K562 (cell line): Measurements from ENCODE around the gene CIB2. TPM values are rescaled to one million over a fixed set of nuclear protein-coding genes. Genes with fewer than 3 reads are reported as not detected.

Experiments
- ATAC-seq: fragments of 200-7000 bp; cut with Tn5 transposase; 3 replicates; pipeline ENCODE4 v1.9.1; 2020; ENCODE audit warnings: moderate library complexity
- BruUV-seq: library from RNA; stranded (reverse); fragments of 400-500 nt; replicated peaks from 2 replicates; lab custom pipeline; 2021; lab: Mats Ljungman, UMichigan
- CTCF ChIA-PET: fragments of 300-600 bp; formaldehyde crosslinking; extraction: SDS; loops from one replicate; lab custom pipeline; 2021; ENCODE audit warnings: low intra/inter-chr PET ratio; lab: Yijun Ruan, JAX
- POLR2A ChIA-PET: fragments of 300-600, 350-650 bp; sonication (Branson Sonifier 250); formaldehyde crosslinking; extraction: SDS; loops from one replicate; lab custom pipeline; 2021; ENCODE audit warnings: antibody characterized with exemption, inconsistent platforms; lab: Yijun Ruan, JAX
- DNase-seq, 4 experiments: peaks; one replicate each; pipeline versions ENCODE4 v3.0.0 to v3.0.0-alpha.2; 2011 to 2018; ENCODE audit warnings: low spot score in 3 of 4, mixed read lengths in 3 of 4; ENCODE audit errors: extremely low read depth in 1 of 4
- FAIRE-seq: peaks from 2 replicates; lab custom pipeline; 2011; peaks lifted over from hg19 to GRCh38; lab: Jason Lieb, UNC
- H2AFZ ChIP-seq: 2 replicates; pipeline ENCODE4 v1.6.0; 2011; ENCODE audit warnings: low read depth, low read length, control low read depth, inconsistent platforms
- H3K27ac ChIP-seq: fragments of 200-600 bp; 3 replicates; pipeline ENCODE4 v1.8.0; 2011; ENCODE audit warnings: low read depth, mild to moderate bottlenecking, control low read depth, inconsistent platforms, low read length, moderate library complexity, mixed read lengths; ENCODE audit errors: extremely low read depth
- H3K27me3 ChIP-seq, 2 experiments: fragments of 300-600 bp in 1 of 2; 2 replicates in 1 of 2; 3 replicates in 1 of 2; pipeline versions ENCODE4 v1.6.0 to v1.8.0; 2011; ENCODE audit warnings: inconsistent platforms in 2 of 2, low read length in 2 of 2, mild to moderate bottlenecking in 1 of 2, mixed read lengths in 1 of 2, moderate library complexity in 1 of 2; ENCODE audit not compliant: control insufficient read depth in 2 of 2, insufficient read depth in 2 of 2
- H3K36me3 ChIP-seq: fragments of 300-600 bp; 3 replicates; pipeline ENCODE4 v1.8.0; 2011; ENCODE audit warnings: mild to moderate bottlenecking, low read length, inconsistent platforms; ENCODE audit not compliant: control insufficient read depth, insufficient read depth
- H3K4me1 ChIP-seq, 2 experiments: fragments of 200-600 bp in 1 of 2; replicated peaks in 1 of 2; 2 replicates in 1 of 2; 3 replicates in 1 of 2; pipeline versions ENCODE4 v1.5.1 to v1.8.0; 2011; ENCODE audit warnings: inconsistent platforms in 2 of 2, low read length in 2 of 2, mild to moderate bottlenecking in 1 of 2, mixed read lengths in 1 of 2, moderate library complexity in 1 of 2; ENCODE audit not compliant: control insufficient read depth in 2 of 2, insufficient read depth in 2 of 2
- H3K4me2 ChIP-seq: 2 replicates; pipeline ENCODE4 v1.6.1; 2011; ENCODE audit warnings: low read length, control low read depth, inconsistent platforms, mixed read lengths; ENCODE audit not compliant: insufficient read depth
- H3K4me3 ChIP-seq: fragments of 200-600 bp; sonication (generic), shearing (Covaris generic); 2 replicates; pipeline ENCODE4 v1.5.1; 2016; ENCODE audit warnings: control low read depth, inconsistent platforms
- H3K79me2 ChIP-seq: fragments of 200-600 bp; 3 replicates; pipeline ENCODE4 v1.8.0; 2011; ENCODE audit warnings: low read length, inconsistent platforms; ENCODE audit not compliant: control insufficient read depth, insufficient read depth
- H3K9ac ChIP-seq, 2 experiments: 2 replicates each; pipeline versions ENCODE4 v1.6.0 to v1.6.1; 2011; ENCODE audit warnings: low read depth in 2 of 2, low read length in 2 of 2, control low read depth in 1 of 2, inconsistent platforms in 1 of 2, mild to moderate bottlenecking in 1 of 2, mixed read lengths in 1 of 2; ENCODE audit not compliant: insufficient read depth in 1 of 2
- H3K9me1 ChIP-seq: one replicate; pipeline ENCODE4 v1.6.0; 2011; ENCODE audit warnings: inconsistent platforms, mild to moderate bottlenecking, low read length, moderate library complexity; ENCODE audit not compliant: control insufficient read depth, insufficient read depth
- H3K9me3 ChIP-seq: replicated peaks from 2 replicates; pipeline ENCODE4 v1.5.1; 2011; ENCODE audit warnings: low read depth, low read length, inconsistent platforms; ENCODE audit not compliant: control insufficient read depth, insufficient read depth
- H4K20me1 ChIP-seq: replicated peaks from 2 replicates; pipeline ENCODE4 v1.6.1; 2011; ENCODE audit warnings: low read length, inconsistent platforms, mixed read lengths; ENCODE audit not compliant: control insufficient read depth, insufficient read depth
- BRD9 ChIP-seq: fragments of 450-650 bp; IDR thresholded peaks from 2 replicates; pipeline ENCODE4 v1.6.1; 2018; ENCODE audit warnings: low read depth; ENCODE audit not compliant: partially characterized antibody
- CBFB ChIP-seq: sonication (generic); formaldehyde crosslinking; IDR thresholded peaks from 2 replicates; pipeline ENCODE4 v1.4.0; 2020; ENCODE audit warnings: mild to moderate bottlenecking, missing genetic modification reagents
- CBX1 ChIP-seq: sonication (generic); IDR thresholded peaks from 2 replicates; pipeline ENCODE4 v1.6.1; 2016; ENCODE audit warnings: antibody characterized with exemption, low read depth, mild to moderate bottlenecking
- CBX5 ChIP-seq: IDR thresholded peaks from 2 replicates; pipeline ENCODE4 v1.6.1; 2014; ENCODE audit warnings: low read depth, borderline replicate concordance
- CHCHD3 ChIP-seq: fragments of 250-450 bp; sonication (Bioruptor Pico); IDR thresholded peaks from 2 replicates; pipeline ENCODE4 v2.1.2; 2022; ENCODE audit warnings: mild to moderate bottlenecking
- HDAC3 ChIP-seq: fragments of 450-650 bp; IDR thresholded peaks from 2 replicates; pipeline ENCODE4 v1.6.1; 2018; ENCODE audit warnings: borderline replicate concordance, mild to moderate bottlenecking, moderate library complexity; ENCODE audit not compliant: partially characterized antibody
- NCOA6 ChIP-seq: fragments of 450-650 bp; IDR thresholded peaks from 2 replicates; pipeline ENCODE4 v1.6.1; 2017; ENCODE audit warnings: mild to moderate bottlenecking
- PPARD ChIP-seq: fragments of 250-450 bp; sonication (Bioruptor Pico); IDR thresholded peaks from 2 replicates; pipeline ENCODE4 v1.8.0; 2022; ENCODE audit warnings: inconsistent platforms, mild to moderate bottlenecking, moderate library complexity
- ZNF143 ChIP-seq: sonication (generic); formaldehyde crosslinking; IDR thresholded peaks from 2 replicates; pipeline ENCODE4 v1.9.0; 2022; ENCODE audit warnings: mild to moderate bottlenecking, missing genetic modification reagents
- ZNF347 ChIP-seq: fragments of 450-650 bp; formaldehyde crosslinking; IDR thresholded peaks from 2 replicates; pipeline ENCODE4 v1.4.0; 2020; ENCODE audit warnings: low read depth, mild to moderate bottlenecking, moderate library complexity
- ZNF717 ChIP-seq: fragments of 250-450 bp; sonication (Bioruptor Pico); IDR thresholded peaks from 2 replicates; pipeline ENCODE4 v1.5.0; 2021
- WGBS: fragments of 100-300 bp; shearing (Covaris generic); methylation state at CpG from one replicate; pipeline ENCODE4 v1.1.6; 2016; ENCODE audit warnings: low coverage, mixed read lengths; ENCODE audit not compliant: insufficient coverage; ENCODE audit errors: missing lambda C conversion rate; 5-methylcytosine and 5-hydroxymethylcytosine counted together
- in situ Hi-C: fragments of 300-500 bp; cut with MboI; formaldehyde crosslinking; loops from 4 replicates; pipeline ENCODE4 v1.15.0; 2018; ENCODE audit warnings: inconsistent platforms, mixed read lengths
- intact Hi-C: fragments of 100-400 bp; cut with micrococcal nuclease; formaldehyde crosslinking; loops from 2 replicates; pipeline ENCODE4 v1.14.2; 2022
- polyA plus RNA-seq, 8 experiments: library from polyadenylated mRNA; depleted of rRNA in 4 of 8; stranded (reverse) in 5 of 8; unstranded in 3 of 8; fragments of >200 nt; fragmentation: Nextera tagmentation in 2 of 8; fragmentation: Illumina TruSeq in 1 of 8; extraction: Ambion mirVana in 2 of 8; extraction: Trizol in 1 of 8; gene quantifications; 2 replicates each; pipeline versions ENCODE4 v1.2.1 to v1.2.3, GENCODE V29; 2011 to 2014; ENCODE audit warnings: inconsistent platforms in 1 of 8, missing spikeins in 1 of 8
- total RNA-seq, 7 experiments: library from RNA; depleted of rRNA in 6 of 7; stranded (reverse); fragments of >200 nt in 6 of 7; fragmentation: Illumina TruSeq in 2 of 7; extraction: Trizol in 2 of 7; gene quantifications; 2 replicates each; pipeline versions ENCODE4 v1.2.1 to v1.2.3, GENCODE V29; 2011 to 2021; ENCODE audit warnings: low replicate concordance in 1 of 7
- TF ChIP-seq, protein P1 (sequence below): sonication (generic); formaldehyde crosslinking; IDR thresholded peaks from 2 replicates; pipeline ENCODE4 v1.8.0; 2022; ENCODE audit warnings: missing genetic modification reagents, mild to moderate bottlenecking, moderate library complexity, borderline replicate concordance
- TF ChIP-seq, protein P2 (sequence below): fragments of 250-450 bp; sonication (Bioruptor Pico); IDR thresholded peaks from 2 replicates; pipeline ENCODE4 v1.5.0; 2021; ENCODE audit warnings: mild to moderate bottlenecking, moderate library complexity

Gene CIB2
- total and polyA plus RNA-seq, 9 of the 15 experiments (the other 6 are each of a cell fraction or from before 2014, with no cell fraction given), result 1.5 to 37.4 (median 19.4) TPM

DNA sequence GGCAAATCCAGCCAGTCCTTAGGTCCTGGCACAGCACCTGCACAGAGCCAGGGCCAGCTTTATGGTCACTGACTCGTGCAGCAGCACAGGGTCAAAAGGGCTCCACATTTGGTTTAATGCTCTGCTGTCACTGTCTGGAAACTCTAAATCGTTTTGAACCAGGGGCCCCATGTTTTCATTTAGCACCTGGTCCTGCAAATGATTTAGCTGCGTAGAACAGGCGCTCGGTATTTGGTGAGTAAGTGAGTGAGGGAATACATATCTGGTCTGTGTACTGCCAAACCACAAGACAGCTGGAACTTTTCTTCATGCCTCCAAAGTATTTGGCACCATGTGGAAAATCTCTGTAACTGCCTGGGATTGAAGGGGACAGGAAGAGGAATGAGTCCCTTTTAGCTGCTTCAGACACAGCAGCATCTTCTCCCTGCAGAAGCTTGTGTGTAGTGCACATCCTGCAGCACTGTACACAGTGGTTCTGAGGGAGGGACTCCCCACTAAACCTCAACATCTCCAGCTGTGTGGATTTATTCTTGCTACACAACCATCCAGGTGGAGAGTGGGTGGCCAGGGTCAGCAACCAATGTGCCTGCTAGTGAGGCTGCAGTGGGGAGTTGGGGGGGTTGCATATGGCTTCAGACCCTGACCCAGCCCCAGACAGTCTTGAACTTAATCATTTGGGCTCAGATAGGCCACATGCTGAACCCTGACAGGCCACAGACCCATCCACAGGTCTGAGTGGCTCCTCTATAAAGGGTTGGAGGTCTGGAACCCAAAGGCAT lies 37.8 kb downstream of the CIB2 start:
- ATAC-seq (no peak), FAIRE-seq (no peak), DNase-seq (no peak)
- H3K27ac ChIP-seq, result no peak overlapping the region
- H2AFZ ChIP-seq, result no peak overlapping the region
- peaks cover 8 to 48% of the 10 kb centered on the region in 2 experiments for H3K27me3 ChIP-seq
- 6% methylated on average over 5 of the region's 5 CpGs for WGBS
- 0 out of 5 replicates have a peak, but pooled peaks cover 0 to 3% of the 10 kb centered on the region in 2 experiments for H3K4me1 ChIP-seq
- no peaks in the 10 kb centered on the region for H3K36me3 ChIP-seq
- H3K9me1 ChIP-seq, result no peaks in the 10 kb centered on the region
- CTCF ChIA-PET, result no interaction called here
- POLR2A ChIA-PET, result interaction anchor here (0.5 to 1.4 kb wide), 3 partner anchors 10 to 382 kb away, joined by 3 to 4 read pairs (median 3); no protein-coding TSS in a partner anchor
- H3K4me3 ChIP-seq, result no peak overlapping the region
- no peaks in the 10 kb centered on the region for H3K79me2 ChIP-seq
- in situ Hi-C loops, result no loop called here
- H3K9me3 ChIP-seq, result no peaks in the 10 kb centered on the region
- H3K4me2 ChIP-seq, result no peak overlapping the region
- intact Hi-C loops, result no loop called here
- peaks cover 7% of the 10 kb centered on the region; the same call in 1 of the 2 replicates for H4K20me1 ChIP-seq
- no TSS peak for BruUV-seq
- no peak overlapping the region for H3K9ac ChIP-seq
- TF ChIP-seq PPARD (CRISPR knock-in tag), result no peak
- TF ChIP-seq CBX5, result no peak
- TF ChIP-seq CBFB (CRISPR knock-in tag), result no peak
- TF ChIP-seq NCOA6, result no peak
- TF ChIP-seq ZNF347 (CRISPR knock-in tag), result no peak
- TF ChIP-seq, protein P1, sequence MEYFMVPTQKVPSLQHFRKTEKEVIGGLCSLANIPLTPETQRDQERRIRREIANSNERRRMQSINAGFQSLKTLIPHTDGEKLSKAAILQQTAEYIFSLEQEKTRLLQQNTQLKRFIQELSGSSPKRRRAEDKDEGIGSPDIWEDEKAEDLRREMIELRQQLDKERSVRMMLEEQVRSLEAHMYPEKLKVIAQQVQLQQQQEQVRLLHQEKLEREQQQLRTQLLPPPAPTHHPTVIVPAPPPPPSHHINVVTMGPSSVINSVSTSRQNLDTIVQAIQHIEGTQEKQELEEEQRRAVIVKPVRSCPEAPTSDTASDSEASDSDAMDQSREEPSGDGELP, result no peak
- no peak for TF ChIP-seq ZNF717 (CRISPR knock-in tag)
- TF ChIP-seq HDAC3, result no peak
- no peak for TF ChIP-seq BRD9
- TF ChIP-seq CHCHD3 (CRISPR knock-in tag), result no peak
- no peak for TF ChIP-seq CBX1
- TF ChIP-seq, protein P2, sequence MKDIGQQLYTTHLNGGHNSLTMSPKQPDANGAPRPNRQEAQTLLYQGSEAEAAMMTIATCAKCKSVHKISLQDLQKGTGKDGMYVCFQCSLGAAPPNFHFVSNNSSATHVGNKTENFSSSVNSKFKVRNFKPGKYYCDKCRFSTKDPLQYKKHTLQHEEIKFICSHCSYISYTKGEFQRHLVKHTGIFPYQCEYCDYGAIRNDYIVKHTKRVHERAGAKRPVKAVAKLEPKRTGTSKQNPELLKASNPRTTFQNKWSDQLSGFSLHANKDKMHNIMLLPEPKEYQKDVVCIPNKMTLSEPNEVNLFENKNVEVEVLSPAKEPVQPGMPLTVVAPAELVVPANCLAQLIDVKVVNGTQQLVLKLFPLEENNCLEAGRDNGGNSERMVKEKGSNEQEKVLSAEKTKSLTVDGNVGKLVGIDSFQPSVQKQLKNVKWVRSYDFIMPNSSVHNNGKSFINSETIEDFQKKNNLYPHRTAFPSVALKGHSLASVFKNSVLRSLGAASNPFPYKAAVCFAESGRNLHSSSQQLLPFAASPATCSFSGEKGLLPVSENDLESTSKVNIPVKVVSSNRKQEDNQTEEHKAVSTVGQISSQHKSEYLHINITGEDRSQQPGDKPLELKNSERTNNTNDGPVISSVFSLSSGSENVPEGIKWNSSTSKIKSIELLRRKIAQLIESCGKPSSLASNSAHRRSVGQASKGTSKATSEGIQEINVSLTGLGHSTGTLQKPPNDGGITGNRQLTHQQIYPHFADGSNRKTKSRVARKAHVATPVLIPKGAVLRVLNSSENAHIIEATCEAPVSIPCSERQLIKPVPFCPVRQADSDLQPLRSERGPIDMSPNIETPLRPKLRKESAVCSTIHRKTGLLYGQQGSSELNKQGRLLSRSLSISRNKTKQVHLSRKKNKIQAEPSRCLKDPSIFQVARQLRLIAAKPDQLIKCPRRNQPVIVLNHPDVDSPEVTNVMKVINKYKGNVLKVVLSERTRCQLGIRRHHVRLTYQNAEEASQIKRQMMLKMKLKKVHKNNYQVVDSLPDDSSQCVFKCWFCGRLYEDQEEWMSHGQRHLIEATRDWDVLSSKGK, result no peak
- TF ChIP-seq ZNF143 (CRISPR knock-in tag), result no peak
